SH-SY5Y (cell line): ENCODE measurements around the gene LY86.

Experiments
- GATA2 ChIP-seq: IDR thresholded peaks from 2 replicates; pipeline ENCODE4 v1.6.1; 2011; ENCODE audit warnings: mild to moderate bottlenecking, low read depth, low read length
- GATA3 ChIP-seq: IDR thresholded peaks from 2 replicates; pipeline ENCODE4 v1.6.1; 2011; ENCODE audit warnings: low read depth, mild to moderate bottlenecking, low read length, moderate library complexity

- TF ChIP-seq GATA3 (no peak), GATA2 (no peak)
These were observed 7.4 kb downstream of the LY86 start for GRCh38 chr6:6595952-6596351.
